DOHH2 (cell line): ENCODE data around the gene SKA1.

Experiments used
- H3F3A ChIP-seq: fragments of 200-600 bp; sonication (generic), shearing (Covaris generic); 2 replicates; pipeline ENCODE4 v1.6.0; 2016; ENCODE audit warnings: antibody characterized with exemption, mild to moderate bottlenecking; ENCODE audit not compliant: control insufficient read depth, insufficient read depth
- H3K27ac ChIP-seq: fragments of 200-600 bp; sonication (generic); 2 replicates; pipeline ENCODE4 v1.5.1; 2014; ENCODE audit warnings: low read depth, mild to moderate bottlenecking, low read length, moderate library complexity
- H3K27me3 ChIP-seq: fragments of 200-600 bp; sonication (generic); 2 replicates; pipeline ENCODE4 v1.6.1; 2014; ENCODE audit warnings: mild to moderate bottlenecking, low read length, mixed read lengths; ENCODE audit not compliant: control insufficient read depth
- H3K36me3 ChIP-seq: fragments of 200-600 bp; sonication (generic); 2 replicates; pipeline ENCODE4 v1.6.1; 2014; ENCODE audit warnings: mild to moderate bottlenecking, low read length, moderate library complexity, mixed read lengths; ENCODE audit not compliant: control insufficient read depth
- H3K4me1 ChIP-seq: fragments of 200-600 bp; sonication (generic); 2 replicates; pipeline ENCODE4 v1.6.1; 2014; ENCODE audit warnings: mild to moderate bottlenecking, low read length, mixed read lengths; ENCODE audit not compliant: control insufficient read depth
- H3K4me2 ChIP-seq: fragments of 200-600 bp; sonication (generic); 2 replicates; pipeline ENCODE4 v1.6.0; 2014; ENCODE audit warnings: mild to moderate bottlenecking, low read length, moderate library complexity
- H3K4me3 ChIP-seq: fragments of 200-600 bp; sonication (generic); 2 replicates; pipeline ENCODE4 v1.5.1; 2014; ENCODE audit warnings: mild to moderate bottlenecking, low read length, mixed read lengths
- H3K79me2 ChIP-seq: fragments of 200-600 bp; sonication (generic); 2 replicates; pipeline ENCODE4 v1.6.1; 2014; ENCODE audit warnings: mild to moderate bottlenecking, low read length, mixed read lengths; ENCODE audit not compliant: control insufficient read depth
- H3K9me2 ChIP-seq: fragments of 200-600 bp; sonication (generic); replicated peaks from 2 replicates; pipeline ENCODE4 v1.6.1; 2014; ENCODE audit warnings: mild to moderate bottlenecking, low read length, mixed read lengths; ENCODE audit not compliant: control insufficient read depth
- H3K9me3 ChIP-seq: fragments of 200-600 bp; sonication (generic); 2 replicates; pipeline ENCODE4 v1.6.1; 2014; ENCODE audit warnings: antibody characterized with exemption, low read length, mixed read lengths; ENCODE audit not compliant: control insufficient read depth, insufficient read depth
- H4K20me1 ChIP-seq: fragments of 200-600 bp; sonication (generic); 2 replicates; pipeline ENCODE4 v1.6.0; 2014; ENCODE audit warnings: low read depth, mild to moderate bottlenecking, antibody characterized with exemption, low read length, moderate library complexity; ENCODE audit not compliant: control insufficient read depth, insufficient read depth
- EZH2phosphoT487 ChIP-seq: fragments of 200-600 bp; sonication (generic); IDR thresholded peaks from 2 replicates; pipeline ENCODE4 v1.6.1; 2017; ENCODE audit warnings: borderline replicate concordance, mild to moderate bottlenecking, antibody characterized with exemption, low read length, moderate library complexity, mixed read lengths
- TF ChIP-seq, protein P1 (sequence below): fragments of 200-600 bp; sonication (generic); IDR thresholded peaks from one replicate; pipeline ENCODE4 v1.5.1; 2014; ENCODE audit warnings: antibody characterized with exemption, mild to moderate bottlenecking, low read depth, low read length; ENCODE audit not compliant: poor library complexity, severe bottlenecking

The SKA1 gene

DNA sequence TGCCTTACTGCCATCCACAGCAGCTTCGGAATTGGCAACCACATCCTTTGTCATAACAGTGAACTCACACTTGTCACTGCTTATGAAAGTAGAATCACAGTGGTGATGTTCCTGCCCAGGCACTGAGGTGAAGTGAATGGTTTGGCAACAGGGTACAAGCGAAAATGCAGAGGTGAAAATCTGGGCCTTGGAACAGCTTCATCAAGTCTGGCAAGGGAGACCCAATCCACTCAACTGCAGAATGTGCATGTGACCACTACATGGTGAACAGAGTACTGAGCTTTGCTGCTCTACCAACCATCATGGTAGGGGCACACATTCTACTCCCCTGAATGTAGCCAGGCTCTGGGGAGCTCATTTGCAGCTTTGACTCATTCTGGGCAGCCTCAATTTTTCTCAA, 15.0 kb upstream of the SKA1 start:
- Histone ChIP-seq H3K4me1 (peaks cover 18% of the 10 kb centered on the region), H3K79me2 (no peaks in the 10 kb centered on the region), H3K36me3 (no peaks in the 10 kb centered on the region), H3K4me2 (no peak overlapping the region), H3K9me2 (no peaks in the 10 kb centered on the region), H3K9me3 (no peaks in the 10 kb centered on the region), H3K27me3 (peaks cover 15% of the 10 kb centered on the region), H3K27ac (no peak overlapping the region), H3K4me3 (no peak overlapping the region), H4K20me1 (no peaks in the 10 kb centered on the region), H3F3A (no peaks in the 10 kb centered on the region)
- TF ChIP-seq, protein P1, sequence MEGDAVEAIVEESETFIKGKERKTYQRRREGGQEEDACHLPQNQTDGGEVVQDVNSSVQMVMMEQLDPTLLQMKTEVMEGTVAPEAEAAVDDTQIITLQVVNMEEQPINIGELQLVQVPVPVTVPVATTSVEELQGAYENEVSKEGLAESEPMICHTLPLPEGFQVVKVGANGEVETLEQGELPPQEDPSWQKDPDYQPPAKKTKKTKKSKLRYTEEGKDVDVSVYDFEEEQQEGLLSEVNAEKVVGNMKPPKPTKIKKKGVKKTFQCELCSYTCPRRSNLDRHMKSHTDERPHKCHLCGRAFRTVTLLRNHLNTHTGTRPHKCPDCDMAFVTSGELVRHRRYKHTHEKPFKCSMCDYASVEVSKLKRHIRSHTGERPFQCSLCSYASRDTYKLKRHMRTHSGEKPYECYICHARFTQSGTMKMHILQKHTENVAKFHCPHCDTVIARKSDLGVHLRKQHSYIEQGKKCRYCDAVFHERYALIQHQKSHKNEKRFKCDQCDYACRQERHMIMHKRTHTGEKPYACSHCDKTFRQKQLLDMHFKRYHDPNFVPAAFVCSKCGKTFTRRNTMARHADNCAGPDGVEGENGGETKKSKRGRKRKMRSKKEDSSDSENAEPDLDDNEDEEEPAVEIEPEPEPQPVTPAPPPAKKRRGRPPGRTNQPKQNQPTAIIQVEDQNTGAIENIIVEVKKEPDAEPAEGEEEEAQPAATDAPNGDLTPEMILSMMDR = no peak
- no peak for TF ChIP-seq EZH2phosphoT487

GRCh38 chr18:50360611-50361010, 14.2 kb upstream of the SKA1 start:
- TF ChIP-seq EZH2phosphoT487 = no peak
- TF ChIP-seq, protein P1 = no peak
- no peaks in the 10 kb centered on the region for H3K9me3 ChIP-seq
- no peaks in the 10 kb centered on the region for H3F3A ChIP-seq
- no peaks in the 10 kb centered on the region for H3K79me2 ChIP-seq
- no peak overlapping the region for H3K4me2 ChIP-seq
- H3K36me3 ChIP-seq = no peaks in the 10 kb centered on the region
- peaks cover 15% of the 10 kb centered on the region for H3K27me3 ChIP-seq
- no peak overlapping the region for H3K4me3 ChIP-seq
- H3K9me2 ChIP-seq = no peaks in the 10 kb centered on the region
- no peaks in the 10 kb centered on the region for H4K20me1 ChIP-seq
- H3K27ac ChIP-seq = no peak overlapping the region
- peaks cover 15% of the 10 kb centered on the region for H3K4me1 ChIP-seq

DNA sequence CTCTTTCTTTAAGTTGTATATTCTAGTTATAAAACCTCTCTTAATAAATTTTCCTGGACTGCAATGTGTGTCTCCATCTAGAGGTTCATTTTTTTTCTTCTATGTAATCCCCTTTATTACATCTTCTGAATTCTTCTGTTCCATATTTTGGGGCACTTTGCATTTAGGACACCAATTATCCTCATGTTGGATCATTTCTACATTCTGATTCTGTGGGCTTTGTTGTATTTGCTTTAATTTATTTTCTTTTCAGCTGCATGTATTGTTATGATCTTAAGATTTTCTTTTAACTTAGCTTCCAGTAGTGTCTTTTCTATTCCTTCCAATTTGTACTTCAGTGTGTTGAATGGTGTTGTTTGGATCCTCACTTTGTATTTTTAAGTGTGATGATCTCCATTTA, 5.2 kb upstream of the SKA1 start:
- Histone ChIP-seq H3K4me1 (peaks cover 17% of the 10 kb centered on the region), H3K4me2 (no peak overlapping the region), H3K79me2 (no peaks in the 10 kb centered on the region), H3K27ac (no peak overlapping the region), H3K9me3 (peaks cover 18% of the 10 kb centered on the region), H3K4me3 (no peak overlapping the region), H4K20me1 (no peaks in the 10 kb centered on the region), H3K27me3 (no peaks in the 10 kb centered on the region), H3K9me2 (no peaks in the 10 kb centered on the region), H3K36me3 (peaks cover 3% of the 10 kb centered on the region; the same call in 1 of the 2 replicates), H3F3A (no peaks in the 10 kb centered on the region)
- TF ChIP-seq, protein P1 = no peak
- TF ChIP-seq EZH2phosphoT487 = no peak

GRCh38 chr18:50372743-50373142, 2.1 kb upstream of the SKA1 start:
- Histone ChIP-seq H4K20me1 (no peaks in the 10 kb centered on the region), H3K9me3 (peaks cover 18% of the 10 kb centered on the region), H3K9me2 (no peaks in the 10 kb centered on the region), H3K4me2 (no peak overlapping the region), H3K4me3 (peak overlapping the region; percentile 5; the same call in 1 of the 2 replicates), H3K27me3 (no peaks in the 10 kb centered on the region), H3K27ac (no peak overlapping the region), H3K4me1 (peaks cover 28% of the 10 kb centered on the region), H3K79me2 (peaks cover 24% of the 10 kb centered on the region), H3K36me3 (peaks cover 18% of the 10 kb centered on the region), H3F3A (no peaks in the 10 kb centered on the region)
- no peak for TF ChIP-seq EZH2phosphoT487
- TF ChIP-seq, protein P1 = no peak
